Activated CD4-positive, alpha-beta memory T cell treated with anti-CD3 and anti-CD28 coated beads for 36 hours (primary cell): ENCODE data around the gene HDAC11. TPM values are rescaled to one million over a fixed set of nuclear protein-coding genes. Genes with fewer than 3 reads are reported as not detected.
"Not testable (repeated sequence)": the region's sequence is repeated elsewhere in the genome, so short reads cannot be mapped to it uniquely, and the experiment has no call there.

Experiments
- CTCF ChIA-PET: fragments of 350-600 bp; sonication (Branson Sonifier 250); formaldehyde crosslinking; loops from one replicate; lab custom pipeline; 2021; ENCODE audit warnings: antibody characterized with exemption, inconsistent platforms; lab: Charles Lee
- POLR2A ChIA-PET: fragments of 350-600 bp; sonication (Branson Sonifier 250); formaldehyde crosslinking; loops from one replicate; lab custom pipeline; 2021; ENCODE audit warnings: antibody characterized with exemption; lab: Charles Lee
- DNase-seq: peaks from one replicate; pipeline ENCODE4 v3.0.0-alpha.2; 2020
- H3K27ac Mint-ChIP-seq: one replicate; pipeline ENCODE4 v1.8.0; 2021; ENCODE audit warnings: mixed read lengths
- H3K27me3 Mint-ChIP-seq: one replicate; pipeline ENCODE4 v1.8.0; 2021; ENCODE audit warnings: mixed read lengths
- H3K36me3 Mint-ChIP-seq: one replicate; pipeline ENCODE4 v1.8.0; 2021; ENCODE audit warnings: mixed read lengths
- H3K4me1 Mint-ChIP-seq: one replicate; pipeline ENCODE4 v1.8.0; 2021; ENCODE audit warnings: low read depth, mixed read lengths
- H3K4me3 Mint-ChIP-seq: one replicate; pipeline ENCODE4 v1.8.0; 2021; ENCODE audit warnings: mild to moderate bottlenecking, mixed read lengths
- H3K9me3 Mint-ChIP-seq: one replicate; pipeline ENCODE4 v1.8.0; 2021; ENCODE audit warnings: mixed read lengths
- intact Hi-C: fragments of 100-400 bp; cut with micrococcal nuclease; formaldehyde crosslinking; loops from one replicate; pipeline ENCODE4 v1.15.1; 2023
- total RNA-seq, 2 experiments: library from RNA; stranded (reverse); gene quantifications; one replicate each; pipeline ENCODE4 v1.2.3, GENCODE V29; 2021

Gene HDAC11
- total RNA-seq, 2 experiments from 2014 or later, result 3.3 to 4.3 TPM

GRCh38 chr3:13483988-13484695 lies 4.0 kb downstream of the HDAC11 start:
- no peak for DNase-seq
- CTCF ChIA-PET, result interaction anchor here (0.9 to 5.7 kb wide), 4 partner anchors 12 to 173 kb away, joined by 3 to 38 read pairs (median 10); no protein-coding TSS in a partner anchor
- POLR2A ChIA-PET, result no interaction called here
- Mint-ChIP-seq H3K9me3 (no peaks in the 10 kb centered on the region), H3K27ac (no peak overlapping the region), H3K4me1 (peaks cover 19% of the 10 kb centered on the region), H3K4me3 (no peak overlapping the region), H3K27me3 (no peaks in the 10 kb centered on the region), H3K36me3 (peaks cover 1% of the 10 kb centered on the region)
- intact Hi-C loops, result loop anchor here (5.0 kb wide), 1 partner anchor 383 kb away; no protein-coding TSS in a partner anchor

DNA sequence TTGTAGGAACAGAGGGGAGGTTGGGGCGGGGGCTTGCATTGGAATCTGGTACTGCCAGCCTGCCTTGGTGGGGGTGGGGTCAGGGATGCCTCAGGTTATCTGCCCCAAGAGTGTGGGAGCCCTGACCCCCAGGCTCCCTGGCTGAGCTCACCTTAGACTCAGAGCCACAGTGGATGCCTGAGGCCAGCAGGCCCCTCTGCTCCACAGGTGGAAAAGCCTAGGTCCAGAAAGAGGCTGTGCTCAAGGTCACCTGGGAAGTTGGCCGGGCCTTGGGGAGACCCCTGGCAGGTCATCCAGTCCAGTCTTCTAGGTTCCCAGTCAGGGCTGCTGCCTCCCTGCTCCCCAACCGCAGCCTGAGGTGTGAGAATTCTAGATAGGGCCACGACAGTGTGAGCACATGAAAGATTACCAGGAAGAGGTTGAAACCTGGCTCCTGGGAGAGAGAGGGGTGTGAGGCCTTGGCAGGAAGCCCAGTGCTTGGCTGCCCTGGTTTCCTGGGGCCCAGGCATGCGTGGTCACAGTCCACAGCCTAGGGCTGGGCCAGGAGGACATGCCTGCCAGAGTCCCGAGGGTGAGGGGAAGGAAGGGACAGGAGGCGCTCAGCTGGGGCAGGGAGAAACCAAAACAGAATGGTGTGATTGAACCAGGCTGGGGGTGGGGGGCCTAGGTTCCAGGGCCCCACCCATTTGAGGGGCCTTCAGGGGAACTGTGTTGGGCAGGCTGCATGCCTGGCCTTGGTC lies 4.9 kb downstream of the HDAC11 start:
- DNase-seq, result peak; percentile 40
- Mint-ChIP-seq H3K27ac (peak overlapping the region; percentile 13), H3K9me3 (no peaks in the 10 kb centered on the region), H3K4me3 (no peak overlapping the region), H3K36me3 (peaks cover 1% of the 10 kb centered on the region), H3K27me3 (no peaks in the 10 kb centered on the region), H3K4me1 (peaks cover 19% of the 10 kb centered on the region)
- POLR2A ChIA-PET, result no interaction called here
- CTCF ChIA-PET, result interaction anchor here (1.4 to 5.7 kb wide), 6 partner anchors 9 to 173 kb away, joined by 3 to 38 read pairs (median 6); no protein-coding TSS in a partner anchor
- intact Hi-C loops, result loop anchor here (5.0 kb wide), 1 partner anchor 382 kb away; no protein-coding TSS in a partner anchor

DNA sequence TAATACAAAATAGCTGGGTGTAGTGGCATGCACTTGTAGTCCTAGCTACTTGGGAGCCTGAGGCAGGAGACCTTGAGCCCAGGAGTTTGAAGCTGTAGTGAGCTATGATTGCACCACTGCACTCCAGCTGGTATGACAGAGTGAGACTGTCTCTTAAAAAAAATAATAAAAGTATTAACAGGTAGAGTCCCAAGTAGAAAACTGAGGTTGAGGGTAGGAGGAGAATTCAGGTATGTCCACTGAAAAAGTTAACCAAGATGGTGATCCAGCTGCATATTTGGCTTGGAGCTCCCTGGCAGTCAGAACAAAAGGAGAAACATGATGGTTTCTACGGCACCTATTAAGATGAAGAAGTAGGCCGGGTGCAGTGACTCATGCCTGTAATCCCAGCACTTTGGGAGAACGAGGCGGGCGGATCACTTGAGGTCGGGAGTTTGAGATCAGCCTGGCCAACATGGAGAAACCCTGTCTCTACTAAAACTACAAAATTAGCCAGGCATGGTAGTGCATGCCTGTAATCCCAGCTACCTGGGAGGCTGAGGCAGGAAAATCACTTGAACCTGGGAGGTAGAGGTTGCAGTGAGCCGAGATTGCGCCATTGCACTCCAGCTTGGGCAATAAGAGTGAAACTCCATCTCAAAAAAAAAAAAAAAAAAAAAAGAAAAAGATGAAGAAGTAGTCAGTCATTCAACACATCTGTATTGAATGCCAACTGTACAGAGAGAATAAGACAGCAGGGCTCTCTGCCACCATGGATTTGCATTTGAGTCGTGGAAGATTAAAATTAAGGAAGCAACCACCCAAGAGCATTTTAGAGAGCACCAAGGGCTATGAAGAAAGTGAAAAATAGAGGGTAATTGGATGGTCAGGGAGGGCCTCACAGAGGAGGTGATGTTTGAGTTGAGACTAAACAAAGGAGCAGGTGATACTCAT lies 5.8 kb downstream of the HDAC11 start:
- H3K9me3 Mint-ChIP-seq, H3K27me3 Mint-ChIP-seq, intact Hi-C loops, H3K4me3 Mint-ChIP-seq, DNase-seq, POLR2A ChIA-PET, H3K27ac Mint-ChIP-seq, H3K36me3 Mint-ChIP-seq: not testable (repeated sequence)
- H3K4me1 Mint-ChIP-seq, result peaks cover 19% of the 10 kb centered on the region
- CTCF ChIA-PET, result interaction anchor here (1.4 to 5.7 kb wide), 5 partner anchors 9 to 172 kb away, joined by 3 to 38 read pairs (median 6); no protein-coding TSS in a partner anchor

GRCh38 chr3:13487403-13487802 lies 7.3 kb downstream of the HDAC11 start:
- Mint-ChIP-seq H3K4me1 (peaks cover 12% of the 10 kb centered on the region), H3K36me3 (peaks cover 1% of the 10 kb centered on the region), H3K27ac (no peak overlapping the region), H3K4me3 (no peak overlapping the region), H3K27me3 (no peaks in the 10 kb centered on the region), H3K9me3 (no peaks in the 10 kb centered on the region)
- intact Hi-C loops, result no loop called here
- POLR2A ChIA-PET, result no interaction called here
- DNase-seq, result no peak
- CTCF ChIA-PET, result interaction anchor here (1.4 to 5.7 kb wide), 2 partner anchors 162 to 170 kb away, joined by 4 to 38 read pairs; no protein-coding TSS in a partner anchor

DNA sequence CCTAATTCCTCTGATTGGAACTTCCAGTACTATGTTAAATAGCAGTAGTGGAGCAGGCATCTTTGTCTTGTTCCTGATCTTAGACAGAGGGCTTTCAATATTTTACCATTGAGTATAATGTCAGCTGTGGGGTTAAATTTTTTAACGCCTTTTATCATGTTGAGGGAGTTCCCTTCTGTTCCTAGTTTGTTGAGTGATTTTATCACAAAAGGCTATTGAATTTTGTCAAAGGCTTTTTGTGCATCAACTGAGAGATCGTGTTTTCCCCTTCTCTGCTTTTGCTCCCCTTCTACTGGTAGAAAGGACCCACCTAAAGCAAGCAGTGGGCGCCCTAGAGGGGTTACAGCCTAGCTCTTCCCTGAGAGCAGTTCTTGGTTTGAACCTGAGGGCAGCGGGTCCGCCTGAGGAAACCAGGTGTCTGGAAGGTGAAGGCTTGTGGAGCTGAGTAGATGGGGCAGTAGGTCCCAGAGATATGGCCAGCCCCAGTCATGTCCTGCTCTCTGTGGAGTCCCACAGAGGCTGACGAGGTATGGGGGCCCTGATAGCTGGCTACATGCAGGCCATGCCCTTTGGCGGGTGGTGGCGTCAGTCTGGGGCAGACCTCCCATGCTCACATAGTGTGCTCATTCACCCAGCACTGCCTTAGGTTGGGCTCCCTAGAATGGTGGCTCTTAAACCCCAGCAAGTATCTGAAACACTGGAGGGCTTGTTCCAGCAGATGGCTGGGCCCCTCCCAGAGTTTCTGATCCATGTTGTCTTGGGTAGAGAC lies 11.3 kb downstream of the HDAC11 start:
- intact Hi-C loops, result no loop called here
- Mint-ChIP-seq H3K4me1 (no peaks in the 10 kb centered on the region), H3K27me3 (no peaks in the 10 kb centered on the region), H3K9me3 (no peaks in the 10 kb centered on the region), H3K36me3 (peaks cover 1% of the 10 kb centered on the region), H3K4me3 (no peak overlapping the region), H3K27ac (no peak overlapping the region)
- DNase-seq, result no peak
- ChIA-PET POLR2A (no interaction called here), CTCF (interaction anchor here (1.4 to 2.0 kb wide), 3 partner anchors 157 to 159 kb away, joined by 6 to 10 read pairs (median 7); no protein-coding TSS in a partner anchor)

GRCh38 chr3:13492048-13492447 lies 11.9 kb downstream of the HDAC11 start:
- ChIA-PET CTCF (interaction anchor here (1.0 to 2.0 kb wide), 2 partner anchors 156 to 165 kb away, joined by 3 to 6 read pairs; no protein-coding TSS in a partner anchor), POLR2A (no interaction called here)
- intact Hi-C loops, result no loop called here
- H3K27ac Mint-ChIP-seq, result no peak overlapping the region
- no peaks in the 10 kb centered on the region for H3K27me3 Mint-ChIP-seq
- no peak for DNase-seq
- H3K9me3 Mint-ChIP-seq, result no peaks in the 10 kb centered on the region
- H3K4me1 Mint-ChIP-seq, result no peaks in the 10 kb centered on the region
- peaks cover 1% of the 10 kb centered on the region for H3K36me3 Mint-ChIP-seq
- no peak overlapping the region for H3K4me3 Mint-ChIP-seq

GRCh38 chr3:13492976-13493866 lies 13.1 kb downstream of the HDAC11 start:
- Mint-ChIP-seq H3K4me3 (no peak overlapping the region), H3K36me3 (peaks cover 1% of the 10 kb centered on the region), H3K27me3 (no peaks in the 10 kb centered on the region), H3K27ac (no peak overlapping the region), H3K9me3 (no peaks in the 10 kb centered on the region), H3K4me1 (no peaks in the 10 kb centered on the region)
- intact Hi-C loops, result no loop called here
- ChIA-PET POLR2A (no interaction called here), CTCF (interaction anchor here (1.0 to 2.0 kb wide), 2 partner anchors 155 to 164 kb away, joined by 3 to 6 read pairs; no protein-coding TSS in a partner anchor)
- DNase-seq, result no peak

- Mint-ChIP-seq H3K4me1 (no peaks in the 10 kb centered on the region), H3K4me3 (no peak overlapping the region), H3K9me3 (no peaks in the 10 kb centered on the region), H3K27ac (no peak overlapping the region), H3K27me3 (no peaks in the 10 kb centered on the region), H3K36me3 (peaks cover 1% of the 10 kb centered on the region)
- no peak for DNase-seq
- CTCF ChIA-PET, result interaction anchor here (1.1 to 9.1 kb wide), 3 partner anchors 17 to 196 kb away, joined by 3 to 456 read pairs (median 3); no protein-coding TSS in a partner anchor
- POLR2A ChIA-PET, result no interaction called here
- intact Hi-C loops, result no loop called here
These were observed 13.8 kb downstream of the HDAC11 start for GRCh38 chr3:13493867-13494441.

DNA sequence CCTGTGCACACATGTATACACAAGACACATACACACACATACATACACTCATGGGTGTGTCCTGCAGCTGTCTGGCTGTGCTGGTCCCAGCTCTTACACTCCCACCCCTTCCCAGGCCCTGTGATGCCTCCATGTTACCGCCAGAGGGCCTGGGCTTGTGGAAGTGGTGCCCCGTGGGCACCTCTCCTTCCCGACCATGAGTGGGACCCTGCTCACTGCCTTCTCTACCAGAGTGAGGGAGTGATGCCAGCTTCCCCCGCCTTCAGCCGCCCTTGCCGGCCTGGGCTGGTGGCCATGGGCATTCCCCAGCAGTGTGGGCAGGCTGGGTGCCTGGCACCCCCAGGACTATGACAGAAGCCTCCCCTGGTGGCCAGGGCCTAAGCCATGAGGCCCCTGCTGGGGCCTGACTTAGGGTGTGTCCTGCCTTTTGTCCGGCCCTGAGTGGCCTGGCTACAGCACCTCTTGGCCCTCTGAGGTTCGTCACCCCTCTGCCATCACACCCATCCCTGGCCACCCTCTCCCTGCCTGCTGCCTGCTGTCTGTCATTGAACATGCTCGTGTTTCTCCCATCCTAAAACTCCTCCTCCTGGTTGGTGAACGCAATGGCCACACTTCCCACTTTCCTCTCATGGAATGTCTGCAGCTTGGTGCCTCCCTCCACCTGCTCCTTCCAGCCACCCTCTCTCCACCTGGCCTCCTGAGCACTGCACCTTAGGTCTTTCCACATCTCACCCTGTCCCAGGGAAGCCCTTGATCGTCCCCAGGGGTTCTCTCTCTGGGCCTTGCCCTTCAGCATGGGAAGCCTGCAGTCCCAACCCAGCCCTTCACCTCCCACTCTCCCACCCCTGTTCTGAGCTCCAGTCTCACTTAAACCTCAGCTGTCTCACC lies 14.6 kb downstream of the HDAC11 start:
- intact Hi-C loops, result loop anchor here (5.0 kb wide), 1 partner anchor 388 kb away; the partner anchor contains the start of gene WNT7A
- Mint-ChIP-seq H3K9me3 (no peaks in the 10 kb centered on the region), H3K4me1 (no peaks in the 10 kb centered on the region), H3K27ac (no peak overlapping the region), H3K27me3 (no peaks in the 10 kb centered on the region), H3K4me3 (no peak overlapping the region), H3K36me3 (no peaks in the 10 kb centered on the region)
- POLR2A ChIA-PET, result no interaction called here
- CTCF ChIA-PET, result interaction anchor here (0.6 to 9.1 kb wide), 9 partner anchors 10 to 386 kb away, joined by 3 to 456 read pairs (median 7); partner anchors contain the start of genes HDAC11 and WNT7A
- peak; percentile 20 for DNase-seq
